HCT116 (cell line): ENCODE results near the gene VWA7. TPM values are rescaled to one million over a fixed set of nuclear protein-coding genes. Genes with fewer than 3 reads are reported as not detected.

Source experiments
- ATAC-seq: fragments of 200-7000 bp; cut with Tn5 transposase; 2 replicates; pipeline ENCODE4 v1.9.1; 2020; ENCODE audit warnings: mild to moderate bottlenecking, moderate library complexity
- BruUV-seq: library from RNA; stranded (reverse); fragments of 400-500 nt; replicated peaks from 2 replicates; lab custom pipeline; 2021; lab: Mats Ljungman, UMichigan
- CTCF ChIA-PET: fragments of 300-600 bp; sonication (Branson Sonifier 250); formaldehyde crosslinking; loops from one replicate; lab custom pipeline; 2021; ENCODE audit warnings: antibody characterized with exemption; lab: Charles Lee
- POLR2A ChIA-PET: fragments of 300-600, 350-600 bp; sonication (Branson Sonifier 250); formaldehyde crosslinking; loops from one replicate; lab custom pipeline; 2021; ENCODE audit warnings: antibody characterized with exemption; lab: Charles Lee
- RAD21 ChIA-PET, 2 experiments: fragments of 300-600 bp; sonication (Branson Sonifier 250); formaldehyde crosslinking; loops; one replicate each; lab custom pipeline; 2023; ENCODE audit warnings: low total read pairs in 2 of 2; ENCODE audit not compliant: uncharacterized antibody in 2 of 2, unreplicated experiment in 2 of 2, low non-redundant PET in 1 of 2; lab: Charles Lee
- DNase-seq: peaks from one replicate; pipeline ENCODE4 v3.0.0-alpha.2; 2010; ENCODE audit warnings: low read depth, low spot score
- H2AFZ ChIP-seq: fragments of 200-600 bp; shearing (Covaris generic), sonication (generic); 2 replicates; pipeline ENCODE4 v1.6.1; 2017; ENCODE audit warnings: low read depth, mixed run types, mixed read lengths, antibody characterized with exemption, low read length; ENCODE audit not compliant: poor library complexity, severe bottlenecking
- H3K27ac ChIP-seq: 2 replicates; pipeline ENCODE4 v1.5.1; 2012; ENCODE audit warnings: low read depth, low read length
- H3K27me3 ChIP-seq: fragments of 200-600 bp; sonication (generic); 2 replicates; pipeline ENCODE4 v1.6.1; 2016; ENCODE audit warnings: mixed run types, low read length, mixed read lengths; ENCODE audit not compliant: insufficient read depth
- H3K36me3 ChIP-seq, 2 experiments: fragments of 200-500 bp in 1 of 2; fragments of 200-600 bp in 1 of 2; sonication (Bioruptor generic) in 1 of 2; sonication (generic) in 1 of 2; 2 replicates each; pipeline versions ENCODE4 v1.5.1 to v1.6.1; 2014 to 2016; ENCODE audit warnings: low read length in 2 of 2, inconsistent platforms in 1 of 2, mixed read lengths in 1 of 2, mixed run types in 1 of 2; ENCODE audit not compliant: insufficient read depth in 2 of 2, control insufficient read depth in 1 of 2
- H3K4me1 ChIP-seq, 2 experiments: fragments of 200-600 bp in 1 of 2; sonication (generic) in 1 of 2; 2 replicates each; pipeline versions ENCODE4 v1.5.1 to v1.6.1; 2012 to 2017; ENCODE audit warnings: low read length in 2 of 2, inconsistent platforms in 1 of 2, mild to moderate bottlenecking in 1 of 2, mixed read lengths in 1 of 2, mixed run types in 1 of 2, moderate library complexity in 1 of 2; ENCODE audit not compliant: insufficient read depth in 2 of 2, control insufficient read depth in 1 of 2
- H3K4me2 ChIP-seq: fragments of 200-600 bp; sonication (generic); 2 replicates; pipeline ENCODE4 v1.6.1; 2017; ENCODE audit warnings: mixed run types, low read length, mixed read lengths
- H3K4me3 ChIP-seq, 2 experiments: fragments of 200-600 bp in 1 of 2; sonication (generic) in 1 of 2; replicated peaks in 1 of 2; 2 replicates each; pipeline ENCODE4 v1.5.1; 2011 to 2016; ENCODE audit warnings: low read length in 2 of 2, control low read depth in 1 of 2, low read depth in 1 of 2, mild to moderate bottlenecking in 1 of 2, mixed read lengths in 1 of 2, mixed run types in 1 of 2
- H3K79me2 ChIP-seq: fragments of 200-600 bp; sonication (generic); 2 replicates; pipeline ENCODE4 v1.6.1; 2017; ENCODE audit warnings: mild to moderate bottlenecking, mixed run types, low read length, moderate library complexity, mixed read lengths; ENCODE audit not compliant: insufficient read depth
- H3K9ac ChIP-seq: fragments of 200-600 bp; sonication (generic); 2 replicates; pipeline ENCODE4 v1.6.1; 2016; ENCODE audit warnings: low read length, mixed read lengths
- H3K9me2 ChIP-seq: fragments of 200-600 bp; sonication (generic), shearing (Covaris generic); 2 replicates; pipeline ENCODE4 v1.6.1; 2017; ENCODE audit warnings: mixed run types, mild to moderate bottlenecking, moderate library complexity; ENCODE audit not compliant: insufficient read depth
- H3K9me3 ChIP-seq, 2 experiments: fragments of 200-500 bp in 1 of 2; fragments of 200-600 bp in 1 of 2; sonication (Bioruptor generic) in 1 of 2; sonication (generic) in 1 of 2; 2 replicates each; pipeline ENCODE4 v1.6.1; 2014 to 2017; ENCODE audit warnings: low read length in 2 of 2, mixed read lengths in 2 of 2, inconsistent platforms in 1 of 2, low read depth in 1 of 2, mild to moderate bottlenecking in 1 of 2, mixed run types in 1 of 2, moderate library complexity in 1 of 2; ENCODE audit not compliant: control insufficient read depth in 1 of 2, insufficient read depth in 1 of 2
- H4K20me1 ChIP-seq: fragments of 200-600 bp; sonication (generic), shearing (Covaris generic); 2 replicates; pipeline ENCODE4 v1.6.1; 2017; ENCODE audit warnings: mixed run types, mild to moderate bottlenecking, moderate library complexity; ENCODE audit not compliant: insufficient read depth
- ATF3 ChIP-seq: IDR thresholded peaks from 2 replicates; pipeline ENCODE4 v1.6.1; 2012
- CEBPB ChIP-seq: IDR thresholded peaks from 2 replicates; pipeline ENCODE4 v1.6.1; 2012; ENCODE audit warnings: low read depth
- EGR1 ChIP-seq: IDR thresholded peaks from 2 replicates; pipeline ENCODE4 v1.6.1; 2012; ENCODE audit warnings: low read depth
- ELF1 ChIP-seq: IDR thresholded peaks from 2 replicates; pipeline ENCODE4 v1.6.1; 2012; ENCODE audit warnings: low read depth, borderline replicate concordance
- EZH2 ChIP-seq: fragments of 200-600 bp; sonication (generic); IDR thresholded peaks from 2 replicates; pipeline ENCODE4 v1.6.1; 2017; ENCODE audit warnings: antibody characterized with exemption, mixed run types
- EZH2phosphoT487 ChIP-seq: fragments of 200-600 bp; IDR thresholded peaks from 2 replicates; pipeline ENCODE4 v1.6.1; 2018; ENCODE audit warnings: antibody characterized with exemption, borderline replicate concordance
- FOSL1 ChIP-seq: IDR thresholded peaks from 2 replicates; pipeline ENCODE4 v1.6.1; 2012; ENCODE audit warnings: low read depth
- MAX ChIP-seq: IDR thresholded peaks from 2 replicates; pipeline ENCODE4 v1.6.1; 2012
- POLR2A ChIP-seq: IDR thresholded peaks from 2 replicates; pipeline ENCODE4 v1.7.0; 2011; ENCODE audit warnings: borderline replicate concordance; ENCODE audit not compliant: insufficient read depth, insufficient read length; ENCODE audit errors: extremely low read depth
- POLR2AphosphoS5 ChIP-seq: IDR thresholded peaks from 2 replicates; pipeline ENCODE4 v1.6.1; 2011; ENCODE audit warnings: mild to moderate bottlenecking, low read depth, low read length, moderate library complexity
- RAD21 ChIP-seq: IDR thresholded peaks from 2 replicates; pipeline ENCODE4 v1.6.1; 2012; ENCODE audit warnings: low read depth, mild to moderate bottlenecking
- REST ChIP-seq: IDR thresholded peaks from 2 replicates; pipeline ENCODE4 v1.6.1; 2012; ENCODE audit warnings: low read depth
- SIN3A ChIP-seq: IDR thresholded peaks from 2 replicates; pipeline ENCODE4 v1.6.1; 2012; ENCODE audit warnings: low read depth
- SP1 ChIP-seq: IDR thresholded peaks from 2 replicates; pipeline ENCODE4 v1.6.1; 2012; ENCODE audit warnings: low read depth
- SRF ChIP-seq: IDR thresholded peaks from 2 replicates; pipeline ENCODE4 v1.6.1; 2012; ENCODE audit warnings: low read depth
- TCF7L2 ChIP-seq: IDR thresholded peaks from 2 replicates; pipeline ENCODE4 v1.7.0; 2011; ENCODE audit warnings: borderline replicate concordance, inconsistent platforms; ENCODE audit not compliant: insufficient read depth, insufficient read length; ENCODE audit errors: extremely low read depth
- YY1 ChIP-seq: IDR thresholded peaks from 2 replicates; pipeline ENCODE4 v1.6.1; 2011; ENCODE audit warnings: low read length, low read depth, moderate library complexity, mild to moderate bottlenecking; ENCODE audit not compliant: insufficient replicate concordance; ENCODE audit errors: extremely low read depth
- ZBTB33 ChIP-seq: IDR thresholded peaks from 2 replicates; pipeline ENCODE4 v1.6.1; 2011; ENCODE audit warnings: mild to moderate bottlenecking, low read length, moderate library complexity; ENCODE audit not compliant: insufficient replicate concordance; ENCODE audit errors: extremely low read depth
- ZNF274 ChIP-seq: fragments of 200-500 bp; sonication (Bioruptor generic); IDR thresholded peaks from 2 replicates; pipeline ENCODE4 v1.6.1; 2014; ENCODE audit warnings: mild to moderate bottlenecking, low read depth, low read length, inconsistent platforms
- intact Hi-C: fragments of 100-400 bp; cut with micrococcal nuclease; formaldehyde crosslinking; loops from 2 replicates; pipeline ENCODE4 v1.10.0; 2022
- total RNA-seq: library from RNA; stranded (reverse); gene quantifications from one replicate; pipeline ENCODE4 v1.2.1, GENCODE V29; 2021; ENCODE audit not compliant: unreplicated experiment

VWA7 gene
- total RNA-seq, 1 experiment from 2014 or later = 14.6 TPM

- no peaks in the 10 kb centered on the region for H3K27me3 ChIP-seq
- peak within 1 kb of the TSS; percentile 99 for H3K9ac ChIP-seq
- ChIA-PET RAD21 (interaction anchor here (0.6 to 1.2 kb wide), 2 partner anchors 30 to 43 kb away, joined by 3 read pairs; no protein-coding TSS in a partner anchor), POLR2A (interaction anchor here (1.1 to 4.3 kb wide), 11 partner anchors 10 to 123 kb away, joined by 3 to 21 read pairs (median 4); partner anchors contain the start of genes ABHD16A, BAG6, C6orf47 and GPANK1), CTCF (interaction anchor here (1.0 to 3.6 kb wide), 5 partner anchors 10 to 59 kb away, joined by 3 to 25 read pairs (median 9); partner anchors contain the start of genes DDAH2 and LY6G5C)
- no peaks in the 10 kb centered on the region for H4K20me1 ChIP-seq
- BruUV-seq = TSS peak; percentile 79
- peaks cover 35 to 51% of the 10 kb centered on the region in 2 experiments for H3K4me1 ChIP-seq
- H3K79me2 ChIP-seq = peaks cover 40% of the 10 kb centered on the region
- H3K27ac ChIP-seq = peak within 1 kb of the TSS; percentile 99
- ATAC-seq = peak; percentile 86
- H3K9me2 ChIP-seq = no peaks in the 10 kb centered on the region
- peak within 1 kb of the TSS; percentile 86 to 92 for H3K4me3 ChIP-seq
- H3K4me2 ChIP-seq = peak within 1 kb of the TSS; percentile 97
- H3K9me3 ChIP-seq = no peaks in the 10 kb centered on the region
- intact Hi-C loops = loop anchor here (1.0 to 5.0 kb wide), 4 partner anchors 37 to 193 kb away; partner anchors contain the start of genes ABHD16A, CSNK2B, LY6G5B and NFKBIL1
- no peak within 1 kb of the TSS for H2AFZ ChIP-seq
- peaks cover 16 to 27% of the 10 kb centered on the region in 2 experiments; a peak in 3 of 4 replicates for H3K36me3 ChIP-seq
- DNase-seq = peak; percentile 99
- TF ChIP-seq EZH2phosphoT487 = no peak
- TF ChIP-seq RAD21 = no peak
- TF ChIP-seq YY1 = peak; percentile 54
- no peak for TF ChIP-seq SIN3A
- TF ChIP-seq EZH2 = no peak
- TF ChIP-seq EGR1 = no peak
- no peak for TF ChIP-seq REST
- TF ChIP-seq FOSL1 = no peak
- no peak for TF ChIP-seq ELF1
- peak; percentile 80 for TF ChIP-seq POLR2AphosphoS5
- no peak for TF ChIP-seq ZNF274
- TF ChIP-seq ATF3 = no peak
- no peak for TF ChIP-seq TCF7L2
- TF ChIP-seq SRF = no peak
- TF ChIP-seq POLR2A = peak; percentile 39
- TF ChIP-seq CEBPB = no peak
- no peak for TF ChIP-seq MAX
- TF ChIP-seq SP1 = no peak
- TF ChIP-seq ZBTB33 = peak; percentile 81
These were observed 37.3 kb downstream of the VWA7 start, which contains the start of gene MSH5 for GRCh38 chr6:31739639-31740396. Gene MSH5 (plus strand): TSS chr6:31740005. CDS start chr6:31740467, 462 bp downstream.
